Colonic mucosa (tissue), 4 donors: ENCODE results near the gene CLSTN1. TPM values are rescaled to one million over a fixed set of nuclear protein-coding genes. Genes with fewer than 3 reads are reported as not detected.

Experiments
- DNase-seq: peaks from one replicate; pipeline ENCODE4 v3.0.0-alpha.2; 2020
- H3K27ac ChIP-seq: fragments of 200-600 bp; one replicate; pipeline ENCODE4 v1.8.0; 2021
- H3K27me3 ChIP-seq: fragments of 200-600 bp; one replicate; pipeline ENCODE4 v1.8.0; 2021
- H3K36me3 ChIP-seq: fragments of 200-600 bp; one replicate; pipeline ENCODE4 v1.8.0; 2021
- H3K4me1 ChIP-seq: fragments of 200-600 bp; one replicate; pipeline ENCODE4 v1.8.0; 2021; ENCODE audit warnings: mild to moderate bottlenecking
- H3K4me3 ChIP-seq: fragments of 200-600 bp; one replicate; pipeline ENCODE4 v1.8.0; 2021
- H3K9ac ChIP-seq, 2 donors: one replicate each; pipeline ENCODE4 v1.7.0; 2013; ENCODE audit warnings: control low read depth in 2 of 2, low read depth in 2 of 2, low read length in 2 of 2
- H3K9me3 ChIP-seq: fragments of 200-600 bp; one replicate; pipeline ENCODE4 v1.8.0; 2021
- CTCF ChIP-seq: fragments of 200-600 bp; IDR thresholded peaks from one replicate; pipeline ENCODE4 v1.8.0; 2022; ENCODE audit warnings: antibody characterized with exemption, mild to moderate bottlenecking
- intact Hi-C: fragments of 100-400 bp; cut with DNase I; formaldehyde crosslinking; loops from one replicate; pipeline ENCODE4 v1.14.1; 2022
- total RNA-seq, 2 donors: library from RNA; stranded (reverse); fragmentation: NEBNext Ultra II Directional in 1 of 2; extraction: Animal tissue kit (Norgen Biotek cat#: 25700) in 1 of 2; gene quantifications; one replicate each; pipeline ENCODE4 v1.2.1, GENCODE V29; 2021
- donor health status: healthy.
- donor health status: DM: no; HTN: no; CAD: no.
- donor health status: DM: no; HTN: no; CAD: no.

Gene CLSTN1
- total RNA-seq, 2 donors from 2014 or later: 215 to 226 TPM

GRCh38 chr1:9731561-9731960 lies 92.2 kb downstream of the CLSTN1 start:
- H3K9ac ChIP-seq: no peak overlapping the region
- intact Hi-C loops: no loop called here
- no peak overlapping the region for H3K27ac ChIP-seq
- H3K4me1 ChIP-seq: no peaks in the 10 kb centered on the region
- no peak for DNase-seq
- peaks cover 47% of the 10 kb centered on the region for H3K36me3 ChIP-seq
- H3K9me3 ChIP-seq: no peaks in the 10 kb centered on the region
- H3K4me3 ChIP-seq: no peak overlapping the region
- no peak for TF ChIP-seq CTCF
- no peaks in the 10 kb centered on the region for H3K27me3 ChIP-seq

- no peak for DNase-seq
- no peaks in the 10 kb centered on the region for H3K9me3 ChIP-seq
- intact Hi-C loops: no loop called here
- H3K4me3 ChIP-seq: no peak overlapping the region
- H3K36me3 ChIP-seq: peaks cover 47% of the 10 kb centered on the region
- no peak overlapping the region for H3K27ac ChIP-seq
- no peak overlapping the region for H3K9ac ChIP-seq
- H3K27me3 ChIP-seq: no peaks in the 10 kb centered on the region
- H3K4me1 ChIP-seq: no peaks in the 10 kb centered on the region
- TF ChIP-seq CTCF: no peak
Observed at GRCh38 chr1:9731051-9731537, 92.7 kb downstream of the CLSTN1 start.

GRCh38 chr1:9730096-9730901 lies 93.5 kb downstream of the CLSTN1 start:
- Histone ChIP-seq H3K27me3 (no peaks in the 10 kb centered on the region), H3K4me1 (no peaks in the 10 kb centered on the region), H3K27ac (no peak overlapping the region), H3K36me3 (peaks cover 46% of the 10 kb centered on the region), H3K9me3 (no peaks in the 10 kb centered on the region), H3K4me3 (no peak overlapping the region), H3K9ac (no peak overlapping the region)
- no peak for TF ChIP-seq CTCF
- peak; percentile 39 for DNase-seq
- intact Hi-C loops: no loop called here

GRCh38 chr1:9729523-9729922 lies 94.2 kb downstream of the CLSTN1 start:
- Histone ChIP-seq H3K4me1 (no peaks in the 10 kb centered on the region), H3K27ac (no peak overlapping the region), H3K27me3 (no peaks in the 10 kb centered on the region), H3K36me3 (peaks cover 39% of the 10 kb centered on the region), H3K9me3 (no peaks in the 10 kb centered on the region), H3K9ac (no peak overlapping the region), H3K4me3 (no peak overlapping the region)
- no peak for DNase-seq
- intact Hi-C loops: no loop called here
- no peak for TF ChIP-seq CTCF

- Histone ChIP-seq H3K27ac (no peak overlapping the region), H3K4me3 (no peak overlapping the region), H3K27me3 (no peaks in the 10 kb centered on the region), H3K9me3 (no peaks in the 10 kb centered on the region), H3K9ac (no peak overlapping the region), H3K4me1 (no peaks in the 10 kb centered on the region), H3K36me3 (peaks cover 32% of the 10 kb centered on the region)
- intact Hi-C loops: no loop called here
- no peak for TF ChIP-seq CTCF
- DNase-seq: no peak
Observed at GRCh38 chr1:9728451-9729295, 95.1 kb downstream of the CLSTN1 start.
